ENCODE measurements around the gene TEN1.

GRCh38 chr17:75965468-75965867 lies 13.6 kb upstream of the TEN1 start:
- no peak for TF ChIP-seq ZNF274 (IDR thresholded peaks at IDR 0.05; ENCODE audit: low read depth, low read length)
- TF ChIP-seq SUZ12 (IDR thresholded peaks at IDR 0.05; ENCODE audit: extremely low read depth, insufficient read depth, insufficient read length), result no peak
- TF ChIP-seq YY1 (IDR thresholded peaks at IDR 0.05; ENCODE audit: insufficient read depth, insufficient read length), result no peak
